HepG2 (cell line): Measurements from ENCODE around the gene PSMD12. TPM values are rescaled to one million over a fixed set of nuclear protein-coding genes. Genes with fewer than 3 reads are reported as not detected.
A peak's percentile ranks its signal among the peaks of the same experiment; 100 is the strongest.

Source experiments
- FOXA1 ChIP-seq, 2 experiments: fragments of 450-650 bp in 1 of 2; sonication (generic) in 1 of 2; formaldehyde crosslinking in 1 of 2; IDR thresholded peaks; 2 replicates each; pipeline versions ENCODE4 v1.4.0 to v1.6.1; 2016 to 2020; ENCODE audit warnings: missing genetic modification reagents in 1 of 2
- IKZF4 ChIP-seq: sonication (generic); formaldehyde crosslinking; IDR thresholded peaks from 2 replicates; pipeline ENCODE4 v1.5.1; 2020; ENCODE audit warnings: borderline replicate concordance, mild to moderate bottlenecking, low read depth, missing genetic modification reagents; ENCODE audit errors: not compliant biosample characterization
- MTF1 ChIP-seq: sonication (generic); formaldehyde crosslinking; IDR thresholded peaks from 2 replicates; pipeline ENCODE4 v1.5.0; 2020; ENCODE audit warnings: missing genetic modification reagents
- NFATC3 ChIP-seq: sonication (generic); formaldehyde crosslinking; IDR thresholded peaks from 2 replicates; pipeline ENCODE4 v1.5.1; 2020; ENCODE audit warnings: mild to moderate bottlenecking, missing genetic modification reagents
- PHF20 ChIP-seq: sonication (generic); formaldehyde crosslinking; IDR thresholded peaks from 2 replicates; pipeline ENCODE4 v1.5.0; 2020; ENCODE audit warnings: mild to moderate bottlenecking, missing genetic modification reagents
- RAD21 ChIP-seq: fragments of 450-650 bp; formaldehyde crosslinking; IDR thresholded peaks from 2 replicates; pipeline ENCODE4 v1.5.0; 2020; ENCODE audit warnings: mild to moderate bottlenecking
- SCMH1 ChIP-seq: sonication (generic); formaldehyde crosslinking; IDR thresholded peaks from 2 replicates; pipeline ENCODE4 v1.9.0; 2021; ENCODE audit warnings: missing genetic modification reagents, mild to moderate bottlenecking, borderline replicate concordance
- TEAD3 ChIP-seq: optimal IDR thresholded peaks from 2 replicates; pipeline ENCODE3; 2016; ENCODE audit warnings: borderline replicate concordance
- ZBTB3 ChIP-seq: sonication (generic); formaldehyde crosslinking; IDR thresholded peaks from 2 replicates; pipeline ENCODE4 v1.4.0; 2020; ENCODE audit warnings: low read depth, mild to moderate bottlenecking, moderate library complexity, missing genetic modification reagents, borderline replicate concordance
- ZFP90 ChIP-seq: sonication (generic); formaldehyde crosslinking; IDR thresholded peaks from 2 replicates; pipeline ENCODE4 v1.8.0; 2022; ENCODE audit warnings: missing genetic modification reagents, mild to moderate bottlenecking, inconsistent platforms, borderline replicate concordance
- ZNF232 ChIP-seq: sonication (generic); formaldehyde crosslinking; IDR thresholded peaks from 2 replicates; pipeline ENCODE4 v1.4.0; 2020; ENCODE audit warnings: missing genetic modification reagents, borderline replicate concordance
- ZNF260 ChIP-seq: sonication (generic); formaldehyde crosslinking; IDR thresholded peaks from 2 replicates; pipeline ENCODE4 v1.4.0; 2020; ENCODE audit warnings: missing genetic modification reagents, low read depth, mild to moderate bottlenecking, borderline replicate concordance
- ZNF30 ChIP-seq: sonication (generic); formaldehyde crosslinking; IDR thresholded peaks from 2 replicates; pipeline ENCODE4 v1.5.0; 2020; ENCODE audit warnings: mild to moderate bottlenecking, missing genetic modification reagents
- ZNF382 ChIP-seq: sonication (generic); formaldehyde crosslinking; IDR thresholded peaks from 2 replicates; pipeline ENCODE4 v1.5.0; 2020; ENCODE audit warnings: missing genetic modification reagents, mild to moderate bottlenecking, borderline replicate concordance
- ZNF605 ChIP-seq: sonication (generic); formaldehyde crosslinking; IDR thresholded peaks from 2 replicates; pipeline ENCODE4 v1.8.0; 2022; ENCODE audit warnings: mild to moderate bottlenecking, missing genetic modification reagents
- ZNF747 ChIP-seq: sonication (generic); formaldehyde crosslinking; IDR thresholded peaks from 2 replicates; pipeline ENCODE4 v1.8.1; 2023; ENCODE audit warnings: missing genetic modification reagents, mild to moderate bottlenecking, borderline replicate concordance
- ZNF816 ChIP-seq: sonication (generic); formaldehyde crosslinking; IDR thresholded peaks from 2 replicates; pipeline ENCODE4 v1.8.0; 2022; ENCODE audit warnings: missing genetic modification reagents, mild to moderate bottlenecking, borderline replicate concordance
- ZSCAN20 ChIP-seq: sonication (generic); formaldehyde crosslinking; IDR thresholded peaks from 2 replicates; pipeline ENCODE4 v1.4.0; 2020; ENCODE audit warnings: missing genetic modification reagents, mild to moderate bottlenecking, borderline replicate concordance
- polyA plus RNA-seq, 8 experiments: library from polyadenylated mRNA; depleted of rRNA in 3 of 8; stranded (reverse) in 7 of 8; unstranded in 1 of 8; fragments of >200 nt; fragmentation: Illumina TruSeq in 4 of 8; extraction: Trizol in 4 of 8; gene quantifications; 2 replicates each; pipeline versions ENCODE4 v1.2.1 to v1.2.3, GENCODE V29; 2011 to 2016; ENCODE audit warnings: low read depth in 4 of 8, missing spikeins in 1 of 8, mixed read lengths in 1 of 8; ENCODE audit not compliant: insufficient read depth in 1 of 8
- total RNA-seq, 5 experiments: library from RNA; depleted of rRNA; stranded (reverse); fragments of >200 nt; fragmentation: Illumina TruSeq; extraction: Trizol; gene quantifications; 2 replicates each; pipeline ENCODE4 v1.2.3, GENCODE V29; 2016; ENCODE audit warnings: low read depth in 1 of 5
- TF ChIP-seq, protein P1 (sequence below): sonication (generic); formaldehyde crosslinking; IDR thresholded peaks from 2 replicates; pipeline ENCODE4 v1.8.1; 2023; ENCODE audit warnings: mild to moderate bottlenecking, missing genetic modification reagents
- TF ChIP-seq, protein P2 (sequence below): IDR thresholded peaks from 2 replicates; pipeline ENCODE4 v1.6.1; 2016; ENCODE audit warnings: low read depth
- TF ChIP-seq, protein P3 (sequence below): sonication (generic); formaldehyde crosslinking; IDR thresholded peaks from 2 replicates; pipeline ENCODE4 v1.8.1; 2022; ENCODE audit warnings: mild to moderate bottlenecking, missing genetic modification reagents
- TF ChIP-seq, protein P4 (sequence below): IDR thresholded peaks from 2 replicates; pipeline ENCODE4 v1.4.0; 2020; ENCODE audit warnings: mild to moderate bottlenecking, missing genetic modification reagents

PSMD12 gene
- total and polyA plus RNA-seq, 2 of the 13 experiments (the other 11 are each of a cell fraction or from before 2014, with no cell fraction given), result 27.4 to 71.7 TPM

DNA sequence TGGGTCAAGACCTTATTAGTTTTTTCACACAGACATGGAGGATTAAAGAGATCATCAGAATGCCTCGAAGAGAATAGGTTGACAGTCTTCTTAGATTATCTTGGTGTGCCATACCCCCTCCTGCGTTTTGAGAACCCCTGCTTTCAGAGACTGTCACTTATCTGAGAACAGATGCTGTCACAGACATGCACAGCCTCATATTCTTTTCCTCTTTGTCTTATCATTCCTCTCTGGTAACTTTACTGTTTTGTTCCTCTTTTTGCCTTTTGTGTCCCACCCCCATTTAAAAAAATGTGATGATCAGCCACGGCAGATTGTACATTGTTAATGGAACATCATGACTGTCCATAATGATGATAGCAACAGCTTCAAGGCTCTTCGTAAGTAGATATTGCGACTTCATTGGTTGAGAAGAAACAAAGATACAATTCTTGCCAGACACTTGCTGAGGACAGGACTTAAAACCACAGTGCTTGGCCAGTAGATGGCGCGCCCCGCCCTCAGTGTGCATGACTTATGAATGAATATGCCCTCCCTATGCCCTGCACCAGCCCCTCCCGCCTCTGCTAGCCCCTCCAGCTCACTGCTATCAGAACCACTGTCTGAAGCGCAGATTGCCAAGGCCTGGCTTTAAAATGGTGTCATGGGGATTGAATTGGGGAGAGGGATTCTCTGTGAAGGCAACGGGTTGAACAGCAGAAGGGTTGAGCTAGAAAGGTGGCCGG lies 8.1 kb upstream of the PSMD12 start (continued):
- TF ChIP-seq ZNF816 (CRISPR knock-in tag) (no peak), ZNF605 (CRISPR knock-in tag) (peak; percentile 75; the same call in 1 of the 2 replicates), SCMH1 (CRISPR knock-in tag) (no peak), TEAD3 (CRISPR knock-in tag) (no peak), FOXA1 (IDR thresholded peaks at IDR 0.05) (no peak), FOXA1 (CRISPR knock-in tag; IDR thresholded peaks at IDR 0.05) (no peak), ZNF232 (CRISPR knock-in tag) (no peak), ZNF260 (CRISPR knock-in tag) (no peak), PHF20 (CRISPR knock-in tag) (no peak), ZNF30 (CRISPR knock-in tag) (no peak), ZBTB3 (no peak), ZFP90 (CRISPR knock-in tag) (no peak), MTF1 (CRISPR knock-in tag) (no peak), RAD21 (CRISPR knock-in tag) (peak; percentile 68), ZNF747 (CRISPR knock-in tag) (no peak), ZNF382 (CRISPR knock-in tag) (no peak), IKZF4 (no peak), ZSCAN20 (CRISPR knock-in tag) (no peak), NFATC3 (CRISPR knock-in tag) (no peak)
- TF ChIP-seq, protein P1, sequence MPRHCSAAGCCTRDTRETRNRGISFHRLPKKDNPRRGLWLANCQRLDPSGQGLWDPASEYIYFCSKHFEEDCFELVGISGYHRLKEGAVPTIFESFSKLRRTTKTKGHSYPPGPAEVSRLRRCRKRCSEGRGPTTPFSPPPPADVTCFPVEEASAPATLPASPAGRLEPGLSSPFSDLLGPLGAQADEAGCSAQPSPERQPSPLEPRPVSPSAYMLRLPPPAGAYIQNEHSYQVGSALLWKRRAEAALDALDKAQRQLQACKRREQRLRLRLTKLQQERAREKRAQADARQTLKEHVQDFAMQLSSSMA, result no peak
- TF ChIP-seq, protein P2, sequence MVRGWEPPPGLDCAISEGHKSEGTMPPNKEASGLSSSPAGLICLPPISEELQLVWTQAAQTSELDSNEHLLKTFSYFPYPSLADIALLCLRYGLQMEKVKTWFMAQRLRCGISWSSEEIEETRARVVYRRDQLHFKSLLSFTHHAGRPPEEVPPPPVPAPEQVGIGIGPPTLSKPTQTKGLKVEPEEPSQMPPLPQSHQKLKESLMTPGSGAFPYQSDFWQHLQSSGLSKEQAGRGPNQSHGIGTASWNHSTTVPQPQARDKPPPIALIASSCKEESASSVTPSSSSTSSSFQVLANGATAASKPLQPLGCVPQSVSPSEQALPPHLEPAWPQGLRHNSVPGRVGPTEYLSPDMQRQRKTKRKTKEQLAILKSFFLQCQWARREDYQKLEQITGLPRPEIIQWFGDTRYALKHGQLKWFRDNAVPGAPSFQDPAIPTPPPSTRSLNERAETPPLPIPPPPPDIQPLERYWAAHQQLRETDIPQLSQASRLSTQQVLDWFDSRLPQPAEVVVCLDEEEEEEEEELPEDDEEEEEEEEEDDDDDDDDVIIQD, result no peak
- TF ChIP-seq, protein P3, sequence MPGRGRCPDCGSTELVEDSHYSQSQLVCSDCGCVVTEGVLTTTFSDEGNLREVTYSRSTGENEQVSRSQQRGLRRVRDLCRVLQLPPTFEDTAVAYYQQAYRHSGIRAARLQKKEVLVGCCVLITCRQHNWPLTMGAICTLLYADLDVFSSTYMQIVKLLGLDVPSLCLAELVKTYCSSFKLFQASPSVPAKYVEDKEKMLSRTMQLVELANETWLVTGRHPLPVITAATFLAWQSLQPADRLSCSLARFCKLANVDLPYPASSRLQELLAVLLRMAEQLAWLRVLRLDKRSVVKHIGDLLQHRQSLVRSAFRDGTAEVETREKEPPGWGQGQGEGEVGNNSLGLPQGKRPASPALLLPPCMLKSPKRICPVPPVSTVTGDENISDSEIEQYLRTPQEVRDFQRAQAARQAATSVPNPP (CRISPR knock-in tag), result no peak
- TF ChIP-seq, protein P4, sequence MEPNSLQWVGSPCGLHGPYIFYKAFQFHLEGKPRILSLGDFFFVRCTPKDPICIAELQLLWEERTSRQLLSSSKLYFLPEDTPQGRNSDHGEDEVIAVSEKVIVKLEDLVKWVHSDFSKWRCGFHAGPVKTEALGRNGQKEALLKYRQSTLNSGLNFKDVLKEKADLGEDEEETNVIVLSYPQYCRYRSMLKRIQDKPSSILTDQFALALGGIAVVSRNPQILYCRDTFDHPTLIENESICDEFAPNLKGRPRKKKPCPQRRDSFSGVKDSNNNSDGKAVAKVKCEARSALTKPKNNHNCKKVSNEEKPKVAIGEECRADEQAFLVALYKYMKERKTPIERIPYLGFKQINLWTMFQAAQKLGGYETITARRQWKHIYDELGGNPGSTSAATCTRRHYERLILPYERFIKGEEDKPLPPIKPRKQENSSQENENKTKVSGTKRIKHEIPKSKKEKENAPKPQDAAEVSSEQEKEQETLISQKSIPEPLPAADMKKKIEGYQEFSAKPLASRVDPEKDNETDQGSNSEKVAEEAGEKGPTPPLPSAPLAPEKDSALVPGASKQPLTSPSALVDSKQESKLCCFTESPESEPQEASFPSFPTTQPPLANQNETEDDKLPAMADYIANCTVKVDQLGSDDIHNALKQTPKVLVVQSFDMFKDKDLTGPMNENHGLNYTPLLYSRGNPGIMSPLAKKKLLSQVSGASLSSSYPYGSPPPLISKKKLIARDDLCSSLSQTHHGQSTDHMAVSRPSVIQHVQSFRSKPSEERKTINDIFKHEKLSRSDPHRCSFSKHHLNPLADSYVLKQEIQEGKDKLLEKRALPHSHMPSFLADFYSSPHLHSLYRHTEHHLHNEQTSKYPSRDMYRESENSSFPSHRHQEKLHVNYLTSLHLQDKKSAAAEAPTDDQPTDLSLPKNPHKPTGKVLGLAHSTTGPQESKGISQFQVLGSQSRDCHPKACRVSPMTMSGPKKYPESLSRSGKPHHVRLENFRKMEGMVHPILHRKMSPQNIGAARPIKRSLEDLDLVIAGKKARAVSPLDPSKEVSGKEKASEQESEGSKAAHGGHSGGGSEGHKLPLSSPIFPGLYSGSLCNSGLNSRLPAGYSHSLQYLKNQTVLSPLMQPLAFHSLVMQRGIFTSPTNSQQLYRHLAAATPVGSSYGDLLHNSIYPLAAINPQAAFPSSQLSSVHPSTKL (CRISPR knock-in tag), result peak; percentile 48
